ENCODE data around the gene CREB1. TPM values are rescaled to one million over a fixed set of nuclear protein-coding genes. Genes with fewer than 3 reads are reported as not detected.

CREB1 gene
- total RNA-seq, 1 donor from 2014 or later: 27.3 TPM

- intact Hi-C loops (cut with DNase I): no loop called here
- Histone ChIP-seq H3K36me3 (no peaks in the 10 kb centered on the region), H3K4me1 (peaks cover 18% of the 10 kb centered on the region), H3K27ac (no peak overlapping the region), H3K4me3 (no peak overlapping the region), H3K9me3 (no peaks in the 10 kb centered on the region), H3K27me3 (no peaks in the 10 kb centered on the region)
- TF ChIP-seq POLR2A (IDR thresholded peaks at IDR 0.05): no peak
- TF ChIP-seq, protein P1, sequence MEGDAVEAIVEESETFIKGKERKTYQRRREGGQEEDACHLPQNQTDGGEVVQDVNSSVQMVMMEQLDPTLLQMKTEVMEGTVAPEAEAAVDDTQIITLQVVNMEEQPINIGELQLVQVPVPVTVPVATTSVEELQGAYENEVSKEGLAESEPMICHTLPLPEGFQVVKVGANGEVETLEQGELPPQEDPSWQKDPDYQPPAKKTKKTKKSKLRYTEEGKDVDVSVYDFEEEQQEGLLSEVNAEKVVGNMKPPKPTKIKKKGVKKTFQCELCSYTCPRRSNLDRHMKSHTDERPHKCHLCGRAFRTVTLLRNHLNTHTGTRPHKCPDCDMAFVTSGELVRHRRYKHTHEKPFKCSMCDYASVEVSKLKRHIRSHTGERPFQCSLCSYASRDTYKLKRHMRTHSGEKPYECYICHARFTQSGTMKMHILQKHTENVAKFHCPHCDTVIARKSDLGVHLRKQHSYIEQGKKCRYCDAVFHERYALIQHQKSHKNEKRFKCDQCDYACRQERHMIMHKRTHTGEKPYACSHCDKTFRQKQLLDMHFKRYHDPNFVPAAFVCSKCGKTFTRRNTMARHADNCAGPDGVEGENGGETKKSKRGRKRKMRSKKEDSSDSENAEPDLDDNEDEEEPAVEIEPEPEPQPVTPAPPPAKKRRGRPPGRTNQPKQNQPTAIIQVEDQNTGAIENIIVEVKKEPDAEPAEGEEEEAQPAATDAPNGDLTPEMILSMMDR (IDR thresholded peaks at IDR 0.05): no peak
- no peak for TF ChIP-seq POLR2AphosphoS5 (IDR thresholded peaks at IDR 0.05; ENCODE audit: insufficient read depth in 1 of 2, low read depth in 1 of 2)
- no peak for DNase-seq (ENCODE audit: extremely low spot score in 2 of 2)
Measured at GRCh38 chr2:207503234-207503633, 26.5 kb upstream of the CREB1 start.

GRCh38 chr2:207504513-207505170 lies 25.1 kb upstream of the CREB1 start:
- TF ChIP-seq POLR2A (IDR thresholded peaks at IDR 0.05): no peak
- TF ChIP-seq, protein P1 (IDR thresholded peaks at IDR 0.05): no peak
- no peak for TF ChIP-seq POLR2AphosphoS5 (IDR thresholded peaks at IDR 0.05; ENCODE audit: insufficient read depth in 1 of 2, low read depth in 1 of 2)
- Histone ChIP-seq H3K27ac (no peak overlapping the region), H3K27me3 (no peaks in the 10 kb centered on the region), H3K9me3 (no peaks in the 10 kb centered on the region), H3K36me3 (no peaks in the 10 kb centered on the region), H3K4me3 (no peak overlapping the region), H3K4me1 (peaks cover 18% of the 10 kb centered on the region)
- intact Hi-C loops (cut with DNase I): no loop called here
- no peak for DNase-seq (ENCODE audit: extremely low spot score in 2 of 2)

DNA sequence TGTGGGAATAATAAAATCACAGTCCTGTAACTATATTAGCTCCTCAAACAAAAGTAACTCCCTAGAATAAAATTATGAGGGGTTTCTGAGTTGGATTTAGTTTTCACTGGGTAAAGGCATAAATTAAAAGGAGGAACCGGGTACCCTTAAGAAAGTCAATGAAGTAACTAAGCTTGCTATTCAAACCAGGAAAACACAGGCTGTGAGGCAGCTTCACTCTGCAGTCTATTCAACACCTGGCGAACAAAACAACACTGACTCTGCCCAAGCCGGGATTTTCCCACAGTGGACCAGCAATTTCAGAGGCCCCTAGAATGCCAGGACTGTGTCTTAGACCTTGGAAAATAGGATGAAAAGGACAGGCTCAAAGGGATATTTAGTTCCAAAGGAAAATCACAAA lies 24.6 kb upstream of the CREB1 start:
- Histone ChIP-seq H3K27me3 (no peaks in the 10 kb centered on the region), H3K36me3 (no peaks in the 10 kb centered on the region), H3K9me3 (no peaks in the 10 kb centered on the region), H3K27ac (no peak overlapping the region), H3K4me3 (no peak overlapping the region), H3K4me1 (peaks cover 18% of the 10 kb centered on the region)
- intact Hi-C loops (cut with DNase I): no loop called here
- DNase-seq (ENCODE audit: extremely low spot score in 2 of 2): no peak
- TF ChIP-seq POLR2A (IDR thresholded peaks at IDR 0.05): no peak
- no peak for TF ChIP-seq POLR2AphosphoS5 (IDR thresholded peaks at IDR 0.05; ENCODE audit: insufficient read depth in 1 of 2, low read depth in 1 of 2)
- TF ChIP-seq, protein P1 (IDR thresholded peaks at IDR 0.05): no peak

DNA sequence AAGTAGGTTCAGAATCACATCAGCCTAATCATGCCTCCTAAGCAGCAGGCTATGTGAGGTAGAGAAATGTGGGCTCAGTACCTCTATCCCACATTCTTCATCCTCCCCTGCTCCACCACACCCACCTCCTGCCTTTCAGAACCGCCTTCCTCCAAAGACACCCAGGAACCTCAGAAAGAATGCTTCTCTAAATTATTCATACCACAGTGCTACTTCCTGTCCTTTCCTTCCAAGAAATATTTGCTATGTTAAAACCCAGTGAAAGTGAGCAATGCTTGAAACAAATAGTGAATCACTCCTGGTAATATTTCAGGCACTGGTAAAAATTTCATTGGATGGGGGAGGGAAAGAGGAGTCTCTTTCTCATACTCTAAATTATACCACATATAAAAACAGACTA lies 24.0 kb upstream of the CREB1 start:
- intact Hi-C loops (cut with DNase I): no loop called here
- DNase-seq (ENCODE audit: extremely low spot score in 2 of 2): no peak

GRCh38 chr2:207506426-207506825 lies 23.3 kb upstream of the CREB1 start:
- H3K4me1 ChIP-seq: peaks cover 18% of the 10 kb centered on the region
- no peak overlapping the region for H3K4me3 ChIP-seq
- no peaks in the 10 kb centered on the region for H3K27me3 ChIP-seq
- intact Hi-C loops (cut with DNase I): no loop called here
- no peaks in the 10 kb centered on the region for H3K9me3 ChIP-seq
- no peak overlapping the region for H3K27ac ChIP-seq
- no peaks in the 10 kb centered on the region for H3K36me3 ChIP-seq
- no peak for DNase-seq (ENCODE audit: extremely low spot score in 2 of 2)
- TF ChIP-seq POLR2A (IDR thresholded peaks at IDR 0.05): no peak
- TF ChIP-seq POLR2AphosphoS5 (IDR thresholded peaks at IDR 0.05; ENCODE audit: insufficient read depth in 1 of 2, low read depth in 1 of 2): no peak
- TF ChIP-seq, protein P1 (IDR thresholded peaks at IDR 0.05): no peak

More for the DNA sequence above, 24.0 kb upstream of the CREB1 start:
- Histone ChIP-seq H3K4me1 (peaks cover 18% of the 10 kb centered on the region), H3K9me3 (no peaks in the 10 kb centered on the region), H3K27me3 (no peaks in the 10 kb centered on the region), H3K4me3 (no peak overlapping the region), H3K27ac (no peak overlapping the region), H3K36me3 (no peaks in the 10 kb centered on the region)
- TF ChIP-seq POLR2A (IDR thresholded peaks at IDR 0.05) (no peak), POLR2AphosphoS5 (IDR thresholded peaks at IDR 0.05; ENCODE audit: insufficient read depth in 1 of 2, low read depth in 1 of 2) (no peak)
- TF ChIP-seq, protein P1 (IDR thresholded peaks at IDR 0.05): no peak

All from vagina (tissue), 2 donors.